ENCODE data around the gene LRSAM1.

DNA sequence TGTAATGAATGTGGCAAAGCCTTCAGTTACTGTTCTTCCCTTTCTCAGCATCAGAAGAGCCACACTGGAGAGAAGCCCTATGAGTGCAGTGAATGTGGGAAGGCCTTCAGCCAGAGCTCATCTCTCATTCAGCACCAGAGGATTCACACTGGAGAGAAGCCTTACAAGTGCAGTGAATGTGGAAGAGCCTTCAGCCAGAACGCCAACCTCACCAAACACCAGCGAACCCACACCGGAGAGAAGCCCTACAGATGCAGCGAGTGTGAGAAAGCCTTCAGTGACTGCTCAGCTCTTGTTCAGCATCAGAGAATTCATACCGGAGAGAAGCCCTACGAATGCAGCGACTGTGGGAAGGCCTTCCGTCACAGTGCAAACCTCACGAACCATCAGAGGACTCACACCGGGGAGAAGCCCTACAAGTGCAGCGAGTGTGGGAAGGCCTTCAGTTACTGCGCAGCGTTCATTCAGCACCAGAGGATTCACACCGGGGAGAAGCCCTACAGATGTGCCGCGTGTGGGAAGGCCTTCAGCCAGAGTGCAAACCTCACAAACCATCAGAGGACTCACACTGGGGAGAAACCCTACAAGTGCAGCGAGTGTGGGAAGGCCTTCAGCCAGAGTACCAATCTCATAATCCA, 6.9 kb upstream of the LRSAM1 start:
- TF ChIP-seq, protein P1, sequence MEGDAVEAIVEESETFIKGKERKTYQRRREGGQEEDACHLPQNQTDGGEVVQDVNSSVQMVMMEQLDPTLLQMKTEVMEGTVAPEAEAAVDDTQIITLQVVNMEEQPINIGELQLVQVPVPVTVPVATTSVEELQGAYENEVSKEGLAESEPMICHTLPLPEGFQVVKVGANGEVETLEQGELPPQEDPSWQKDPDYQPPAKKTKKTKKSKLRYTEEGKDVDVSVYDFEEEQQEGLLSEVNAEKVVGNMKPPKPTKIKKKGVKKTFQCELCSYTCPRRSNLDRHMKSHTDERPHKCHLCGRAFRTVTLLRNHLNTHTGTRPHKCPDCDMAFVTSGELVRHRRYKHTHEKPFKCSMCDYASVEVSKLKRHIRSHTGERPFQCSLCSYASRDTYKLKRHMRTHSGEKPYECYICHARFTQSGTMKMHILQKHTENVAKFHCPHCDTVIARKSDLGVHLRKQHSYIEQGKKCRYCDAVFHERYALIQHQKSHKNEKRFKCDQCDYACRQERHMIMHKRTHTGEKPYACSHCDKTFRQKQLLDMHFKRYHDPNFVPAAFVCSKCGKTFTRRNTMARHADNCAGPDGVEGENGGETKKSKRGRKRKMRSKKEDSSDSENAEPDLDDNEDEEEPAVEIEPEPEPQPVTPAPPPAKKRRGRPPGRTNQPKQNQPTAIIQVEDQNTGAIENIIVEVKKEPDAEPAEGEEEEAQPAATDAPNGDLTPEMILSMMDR (IDR thresholded peaks at IDR 0.05): no peak
- no peak for TF ChIP-seq POLR2A (IDR thresholded peaks at IDR 0.05)

All from esophagus squamous epithelium (tissue), 4 donors.